Measurements from ENCODE around the gene FAM43A.

Gene FAM43A

GRCh38 chr3:194720048-194720447 lies 34.4 kb downstream of the FAM43A start:
- no peak for TF ChIP-seq CTCF (IDR thresholded peaks at IDR 0.05; ENCODE audit: low read depth, low read length, missing control alignments)
- in situ Hi-C loops (cut with HindIII; ENCODE audit: low pct_ligation_motif_present, low sequenced_read_pairs), result no loop called here
- Histone ChIP-seq H3K27me3 (replicated peaks) (no peaks in the 10 kb centered on the region), H3K27ac (no peak overlapping the region), H3K36me3 (replicated peaks) (no peaks in the 10 kb centered on the region), H3K4me3 (ENCODE audit: low read depth, low read length) (no peak overlapping the region)
- DNase-seq, result no peak

- H3K27ac ChIP-seq, result no peak overlapping the region
Measured at GRCh38 chr3:194723846-194724618, 38.3 kb downstream of the FAM43A start.

GRCh38 chr3:194725346-194725745 lies 39.7 kb downstream of the FAM43A start:
- TF ChIP-seq CTCF (IDR thresholded peaks at IDR 0.05; ENCODE audit: low read depth, low read length, missing control alignments), result no peak
- H3K27ac ChIP-seq, result no peak overlapping the region
- H3K4me3 ChIP-seq (ENCODE audit: low read depth, low read length), result no peak overlapping the region
- no peaks in the 10 kb centered on the region for H3K27me3 ChIP-seq (replicated peaks)
- no peak for DNase-seq
- H3K36me3 ChIP-seq (replicated peaks), result no peaks in the 10 kb centered on the region
- in situ Hi-C loops (cut with HindIII; ENCODE audit: low pct_ligation_motif_present, low sequenced_read_pairs), result no loop called here

More at GRCh38 chr3:194723846-194724618, 38.3 kb downstream of the FAM43A start:
- DNase-seq, result no peak
- Histone ChIP-seq H3K27me3 (replicated peaks) (no peaks in the 10 kb centered on the region), H3K4me3 (ENCODE audit: low read depth, low read length) (no peak overlapping the region), H3K36me3 (replicated peaks) (no peaks in the 10 kb centered on the region)
- TF ChIP-seq CTCF (IDR thresholded peaks at IDR 0.05; ENCODE audit: low read depth, low read length, missing control alignments), result no peak
- in situ Hi-C loops (cut with HindIII; ENCODE audit: low pct_ligation_motif_present, low sequenced_read_pairs), result no loop called here

- TF ChIP-seq CTCF (IDR thresholded peaks at IDR 0.05; ENCODE audit: low read depth, low read length, missing control alignments), result no peak
- Histone ChIP-seq H3K27me3 (replicated peaks) (no peaks in the 10 kb centered on the region), H3K4me3 (ENCODE audit: low read depth, low read length) (no peak overlapping the region), H3K27ac (no peak overlapping the region), H3K36me3 (replicated peaks) (no peaks in the 10 kb centered on the region)
- DNase-seq, result no peak
- in situ Hi-C loops (cut with HindIII; ENCODE audit: low pct_ligation_motif_present, low sequenced_read_pairs), result no loop called here
Measured at GRCh38 chr3:194727435-194728128, 41.9 kb downstream of the FAM43A start.

- Histone ChIP-seq H3K27ac (no peak overlapping the region), H3K36me3 (replicated peaks) (no peaks in the 10 kb centered on the region), H3K27me3 (replicated peaks) (no peaks in the 10 kb centered on the region), H3K4me3 (ENCODE audit: low read depth, low read length) (no peak overlapping the region)
- in situ Hi-C loops (cut with HindIII; ENCODE audit: low pct_ligation_motif_present, low sequenced_read_pairs), result no loop called here
- TF ChIP-seq CTCF (IDR thresholded peaks at IDR 0.05; ENCODE audit: low read depth, low read length, missing control alignments), result no peak
- DNase-seq, result no peak
Measured at GRCh38 chr3:194728986-194729385, 43.3 kb downstream of the FAM43A start.

All from brain microvascular endothelial cell (primary cell).